B cell (primary cell): ENCODE data around the gene RAPGEF6. TPM values are rescaled to one million over a fixed set of nuclear protein-coding genes. Genes with fewer than 3 reads are reported as not detected.

Source experiments
- ATAC-seq: fragments of 200-7000 bp; cut with Tn5 transposase; one replicate; pipeline ENCODE4 v1.10.0; 2021; ENCODE audit warnings: low read depth, mild to moderate bottlenecking, moderate number of reproducible peaks, moderate library complexity
- CTCF ChIA-PET: fragments of 350-600 bp; sonication (Branson Sonifier 250); formaldehyde crosslinking; loops from one replicate; lab custom pipeline; 2021; ENCODE audit warnings: antibody characterized with exemption, inconsistent platforms; lab: Charles Lee
- POLR2A ChIA-PET: fragments of 350-600 bp; sonication (Branson Sonifier 250); formaldehyde crosslinking; loops from one replicate; lab custom pipeline; 2021; ENCODE audit warnings: antibody characterized with exemption; lab: Charles Lee
- DNase-seq: peaks from one replicate; pipeline ENCODE4 v3.0.0; 2013
- H2AFZ ChIP-seq: 2 replicates; pipeline ENCODE4 v1.6.1; 2012; ENCODE audit warnings: mild to moderate bottlenecking, low read depth, low read length; ENCODE audit not compliant: insufficient read depth, poor library complexity, severe bottlenecking
- H3K27ac ChIP-seq, 2 donors: 1 replicate in 1 of 2; 2 replicates in 1 of 2; pipeline ENCODE4 v1.5.1; 2012 to 2013; ENCODE audit warnings: low read length in 2 of 2, mild to moderate bottlenecking in 2 of 2, moderate library complexity in 1 of 2
- H3K27me3 ChIP-seq, 4 experiments: fragments of 200-600 bp in 1 of 4; sonication (generic) in 1 of 4; replicated peaks in 1 of 4; 1 replicate in 2 of 4; 2 replicates in 2 of 4; pipeline versions ENCODE4 v1.6.1 to v1.7.0; 2013 to 2016; ENCODE audit warnings: low read length in 3 of 4, mild to moderate bottlenecking in 2 of 4, mixed read lengths in 1 of 4, moderate library complexity in 1 of 4; ENCODE audit not compliant: insufficient read depth in 4 of 4, control insufficient read depth in 3 of 4; ENCODE audit errors: control extremely low read depth in 1 of 4
- H3K36me3 ChIP-seq, 2 experiments: replicated peaks in 1 of 2; 1 replicate in 1 of 2; 2 replicates in 1 of 2; pipeline versions ENCODE4 v1.6.1 to v1.7.1; 2013; ENCODE audit warnings: low read length in 1 of 2; ENCODE audit not compliant: insufficient read depth in 2 of 2, control insufficient read depth in 1 of 2; ENCODE audit errors: control extremely low read depth in 1 of 2, extremely low read depth in 1 of 2
- H3K4me1 ChIP-seq, 2 donors: fragments of 200-600 bp in 1 of 2; sonication (generic) in 1 of 2; 1 replicate in 1 of 2; 2 replicates in 1 of 2; pipeline versions ENCODE4 v1.5.1 to v1.6.1; 2013 to 2017; ENCODE audit warnings: low read length in 2 of 2; ENCODE audit not compliant: control insufficient read depth in 2 of 2, insufficient read depth in 2 of 2
- H3K4me2 ChIP-seq: replicated peaks from 2 replicates; pipeline ENCODE3; 2012; ENCODE audit warnings: mild to moderate bottlenecking, low read depth, low read length; ENCODE audit not compliant: poor library complexity, severe bottlenecking
- H3K4me3 ChIP-seq, 5 experiments: fragments of 200-600 bp in 1 of 5; sonication (generic) in 1 of 5; 1 replicate in 3 of 5; 2 replicates in 2 of 5; pipeline versions ENCODE4 v1.5.1 to v1.7.0; 2011 to 2016; ENCODE audit warnings: low read length in 4 of 5, mild to moderate bottlenecking in 4 of 5, low read depth in 2 of 5, control low read depth in 1 of 5, moderate library complexity in 1 of 5; ENCODE audit not compliant: insufficient read depth in 1 of 5; ENCODE audit errors: control extremely low read depth in 1 of 5, extremely low read depth in 1 of 5
- H3K79me2 ChIP-seq: fragments of 200-600 bp; sonication (generic); one replicate; pipeline ENCODE4 v1.6.0; 2016; ENCODE audit warnings: low read length; ENCODE audit not compliant: control insufficient read depth, insufficient read depth
- H3K9ac ChIP-seq: fragments of 200-600 bp; sonication (generic); 2 replicates; pipeline ENCODE4 v1.6.1; 2017; ENCODE audit warnings: mild to moderate bottlenecking, low read length, moderate library complexity
- H3K9me3 ChIP-seq, 3 donors: one replicate each; pipeline versions ENCODE4 v1.6.1 to v1.7.1; 2013; ENCODE audit warnings: low read length in 2 of 3; ENCODE audit not compliant: control insufficient read depth in 2 of 3, insufficient read depth in 1 of 3; ENCODE audit errors: control extremely low read depth in 1 of 3
- H4K20me1 ChIP-seq: 2 replicates; pipeline ENCODE4 v1.6.0; 2012; ENCODE audit warnings: mild to moderate bottlenecking, low read length; ENCODE audit not compliant: insufficient read depth, control insufficient read depth, poor library complexity, severe bottlenecking
- H3K27ac Mint-ChIP-seq: one replicate; pipeline ENCODE4 v1.8.0; 2021; ENCODE audit warnings: mixed read lengths
- H3K27me3 Mint-ChIP-seq: one replicate; pipeline ENCODE4 v1.8.0; 2021; ENCODE audit warnings: mixed read lengths
- H3K4me1 Mint-ChIP-seq: one replicate; pipeline ENCODE4 v1.8.0; 2021; ENCODE audit warnings: mixed read lengths
- H3K4me3 Mint-ChIP-seq: one replicate; pipeline ENCODE4 v1.8.0; 2021; ENCODE audit warnings: mixed read lengths
- H3K9me3 Mint-ChIP-seq: one replicate; pipeline ENCODE4 v1.8.0; 2022; ENCODE audit warnings: mixed read lengths; ENCODE audit not compliant: insufficient read depth
- CTCF ChIP-seq: fragments of 200-600 bp; IDR thresholded peaks from one replicate; pipeline ENCODE4 v1.8.0; 2022; ENCODE audit warnings: antibody characterized with exemption, mild to moderate bottlenecking
- EZH2 ChIP-seq: IDR thresholded peaks from 2 replicates; pipeline ENCODE4 v1.6.1; 2012; ENCODE audit warnings: borderline replicate concordance, low read depth, mild to moderate bottlenecking, moderate library complexity, low read length; ENCODE audit not compliant: insufficient read depth, poor library complexity, severe bottlenecking
- WGBS: methylation state at CpG from one replicate; pipeline ENCODE4 v1.1.5; 2013; ENCODE audit warnings: missing lambda C conversion rate; ENCODE audit not compliant: insufficient coverage; 5-methylcytosine and 5-hydroxymethylcytosine counted together
- intact Hi-C: fragments of 100-400 bp; cut with micrococcal nuclease; formaldehyde crosslinking; loops from one replicate; pipeline ENCODE4 v1.10.0; 2022
- polyA plus RNA-seq: library from polyadenylated mRNA; depleted of rRNA; stranded (reverse); fragments of >200 nt; gene quantifications from 2 replicates; pipeline ENCODE4 v1.2.3, GENCODE V29; 2012
- total RNA-seq, 2 donors: library from RNA; stranded (reverse); fragments of 120-200 nt in 1 of 2; gene quantifications; 1 replicate in 1 of 2; 2 replicates in 1 of 2; pipeline versions ENCODE4 v1.2.3 to v1.2.4, GENCODE V29; 2013 to 2022

Gene RAPGEF6
- total and polyA plus RNA-seq, 2 donors (not counting 1 experiment from before 2014, with no cell fraction given), result 9.8 to 56.2 TPM

GRCh38 chr5:131482617-131483016 is 152.4 kb downstream of the RAPGEF6 start:
- H3K36me3 ChIP-seq, result peaks cover 5 to 39% of the 10 kb centered on the region in 2 experiments
- no peak overlapping the region for H3K4me2 ChIP-seq
- intact Hi-C loops, result no loop called here
- no peak overlapping the region for H2AFZ ChIP-seq
- H3K27ac ChIP-seq, result no peak overlapping the region
- Mint-ChIP-seq H3K27ac (no peak overlapping the region), H3K4me1 (no peaks in the 10 kb centered on the region), H3K9me3 (no peaks in the 10 kb centered on the region), H3K27me3 (no peaks in the 10 kb centered on the region), H3K4me3 (no peak overlapping the region)
- ChIA-PET POLR2A (no interaction called here), CTCF (interaction anchor here (1.4 kb wide), 1 partner anchor 15 kb away, joined by 4 read pairs; no protein-coding TSS in a partner anchor)
- no peak for TF ChIP-seq EZH2
- no peak for TF ChIP-seq CTCF
- H3K79me2 ChIP-seq, result peaks cover 5% of the 10 kb centered on the region
- peaks cover 0 to 4% (median 0%) of the 10 kb centered on the region in 3 donors for H3K9me3 ChIP-seq
- WGBS, result 86% methylated on average over 1 of the region's 2 CpGs
- no peak overlapping the region for H3K4me3 ChIP-seq
- ATAC-seq, result no peak
- H3K27me3 ChIP-seq, result no peaks in the 10 kb centered on the region
- DNase-seq, result no peak
- H3K4me1 ChIP-seq, result no peaks in the 10 kb centered on the region
- no peak overlapping the region for H3K9ac ChIP-seq
- H4K20me1 ChIP-seq, result no peaks in the 10 kb centered on the region

GRCh38 chr5:131481569-131481968 is 153.5 kb downstream of the RAPGEF6 start:
- H3K36me3 ChIP-seq, result peaks cover 9 to 38% of the 10 kb centered on the region in 2 experiments
- no peak overlapping the region for H3K4me2 ChIP-seq
- H3K79me2 ChIP-seq, result peaks cover 5% of the 10 kb centered on the region
- no peaks in the 10 kb centered on the region for H4K20me1 ChIP-seq
- DNase-seq (no peak), ATAC-seq (no peak)
- no peak overlapping the region for H3K4me3 Mint-ChIP-seq
- H3K4me1 Mint-ChIP-seq, result no peaks in the 10 kb centered on the region
- H2AFZ ChIP-seq, result no peak overlapping the region
- no peak overlapping the region for H3K4me3 ChIP-seq
- H3K9me3 ChIP-seq, result no peaks in the 10 kb centered on the region
- TF ChIP-seq EZH2 (no peak), CTCF (no peak)
- H3K27ac Mint-ChIP-seq, result no peak overlapping the region
- no peaks in the 10 kb centered on the region for H3K9me3 Mint-ChIP-seq
- H3K27me3 ChIP-seq, result no peaks in the 10 kb centered on the region
- intact Hi-C loops, result no loop called here
- ChIA-PET POLR2A (no interaction called here), CTCF (interaction anchor here (1.4 kb wide), 1 partner anchor 16 kb away, joined by 4 read pairs; no protein-coding TSS in a partner anchor)
- WGBS, result no CpG with 5 or more reads among the region's 1 CpG
- H3K4me1 ChIP-seq, result no peaks in the 10 kb centered on the region
- H3K27ac ChIP-seq, result no peak overlapping the region
- no peaks in the 10 kb centered on the region for H3K27me3 Mint-ChIP-seq
- H3K9ac ChIP-seq, result no peak overlapping the region
